HCT116 (cell line): Measurements from ENCODE around the gene SLC11A1. TPM values are rescaled to one million over a fixed set of nuclear protein-coding genes. Genes with fewer than 3 reads are reported as not detected.

Experiments used
- ATAC-seq: fragments of 200-7000 bp; cut with Tn5 transposase; 2 replicates; pipeline ENCODE4 v1.9.1; 2020; ENCODE audit warnings: mild to moderate bottlenecking, moderate library complexity
- BruUV-seq: library from RNA; stranded (reverse); fragments of 400-500 nt; replicated peaks from 2 replicates; lab custom pipeline; 2021; lab: Mats Ljungman, UMichigan
- CTCF ChIA-PET: fragments of 300-600 bp; sonication (Branson Sonifier 250); formaldehyde crosslinking; loops from one replicate; lab custom pipeline; 2021; ENCODE audit warnings: antibody characterized with exemption; lab: Charles Lee
- POLR2A ChIA-PET: fragments of 300-600, 350-600 bp; sonication (Branson Sonifier 250); formaldehyde crosslinking; loops from one replicate; lab custom pipeline; 2021; ENCODE audit warnings: antibody characterized with exemption; lab: Charles Lee
- RAD21 ChIA-PET, 2 experiments: fragments of 300-600 bp; sonication (Branson Sonifier 250); formaldehyde crosslinking; loops; one replicate each; lab custom pipeline; 2023; ENCODE audit warnings: low total read pairs in 2 of 2; ENCODE audit not compliant: uncharacterized antibody in 2 of 2, unreplicated experiment in 2 of 2, low non-redundant PET in 1 of 2; lab: Charles Lee
- DNase-seq: peaks from one replicate; pipeline ENCODE4 v3.0.0-alpha.2; 2010; ENCODE audit warnings: low read depth, low spot score
- H2AFZ ChIP-seq: fragments of 200-600 bp; shearing (Covaris generic), sonication (generic); 2 replicates; pipeline ENCODE4 v1.6.1; 2017; ENCODE audit warnings: low read depth, mixed run types, mixed read lengths, antibody characterized with exemption, low read length; ENCODE audit not compliant: poor library complexity, severe bottlenecking
- H3K27ac ChIP-seq: 2 replicates; pipeline ENCODE4 v1.5.1; 2012; ENCODE audit warnings: low read depth, low read length
- H3K27me3 ChIP-seq: fragments of 200-600 bp; sonication (generic); 2 replicates; pipeline ENCODE4 v1.6.1; 2016; ENCODE audit warnings: mixed run types, low read length, mixed read lengths; ENCODE audit not compliant: insufficient read depth
- H3K36me3 ChIP-seq, 2 experiments: fragments of 200-500 bp in 1 of 2; fragments of 200-600 bp in 1 of 2; sonication (Bioruptor generic) in 1 of 2; sonication (generic) in 1 of 2; 2 replicates each; pipeline versions ENCODE4 v1.5.1 to v1.6.1; 2014 to 2016; ENCODE audit warnings: low read length in 2 of 2, inconsistent platforms in 1 of 2, mixed read lengths in 1 of 2, mixed run types in 1 of 2; ENCODE audit not compliant: insufficient read depth in 2 of 2, control insufficient read depth in 1 of 2
- H3K4me1 ChIP-seq, 2 experiments: fragments of 200-600 bp in 1 of 2; sonication (generic) in 1 of 2; 2 replicates each; pipeline versions ENCODE4 v1.5.1 to v1.6.1; 2012 to 2017; ENCODE audit warnings: low read length in 2 of 2, inconsistent platforms in 1 of 2, mild to moderate bottlenecking in 1 of 2, mixed read lengths in 1 of 2, mixed run types in 1 of 2, moderate library complexity in 1 of 2; ENCODE audit not compliant: insufficient read depth in 2 of 2, control insufficient read depth in 1 of 2
- H3K4me2 ChIP-seq: fragments of 200-600 bp; sonication (generic); 2 replicates; pipeline ENCODE4 v1.6.1; 2017; ENCODE audit warnings: mixed run types, low read length, mixed read lengths
- H3K4me3 ChIP-seq, 2 experiments: fragments of 200-600 bp in 1 of 2; sonication (generic) in 1 of 2; replicated peaks in 1 of 2; 2 replicates each; pipeline ENCODE4 v1.5.1; 2011 to 2016; ENCODE audit warnings: low read length in 2 of 2, control low read depth in 1 of 2, low read depth in 1 of 2, mild to moderate bottlenecking in 1 of 2, mixed read lengths in 1 of 2, mixed run types in 1 of 2
- H3K79me2 ChIP-seq: fragments of 200-600 bp; sonication (generic); 2 replicates; pipeline ENCODE4 v1.6.1; 2017; ENCODE audit warnings: mild to moderate bottlenecking, mixed run types, low read length, moderate library complexity, mixed read lengths; ENCODE audit not compliant: insufficient read depth
- H3K9ac ChIP-seq: fragments of 200-600 bp; sonication (generic); 2 replicates; pipeline ENCODE4 v1.6.1; 2016; ENCODE audit warnings: low read length, mixed read lengths
- H3K9me2 ChIP-seq: fragments of 200-600 bp; sonication (generic), shearing (Covaris generic); 2 replicates; pipeline ENCODE4 v1.6.1; 2017; ENCODE audit warnings: mixed run types, mild to moderate bottlenecking, moderate library complexity; ENCODE audit not compliant: insufficient read depth
- H3K9me3 ChIP-seq, 2 experiments: fragments of 200-500 bp in 1 of 2; fragments of 200-600 bp in 1 of 2; sonication (Bioruptor generic) in 1 of 2; sonication (generic) in 1 of 2; 2 replicates each; pipeline ENCODE4 v1.6.1; 2014 to 2017; ENCODE audit warnings: low read length in 2 of 2, mixed read lengths in 2 of 2, inconsistent platforms in 1 of 2, low read depth in 1 of 2, mild to moderate bottlenecking in 1 of 2, mixed run types in 1 of 2, moderate library complexity in 1 of 2; ENCODE audit not compliant: control insufficient read depth in 1 of 2, insufficient read depth in 1 of 2
- H4K20me1 ChIP-seq: fragments of 200-600 bp; sonication (generic), shearing (Covaris generic); 2 replicates; pipeline ENCODE4 v1.6.1; 2017; ENCODE audit warnings: mixed run types, mild to moderate bottlenecking, moderate library complexity; ENCODE audit not compliant: insufficient read depth
- ATF3 ChIP-seq: IDR thresholded peaks from 2 replicates; pipeline ENCODE4 v1.6.1; 2012
- CBX3 ChIP-seq: IDR thresholded peaks from 2 replicates; pipeline ENCODE4 v1.6.1; 2012; ENCODE audit warnings: low read depth
- CEBPB ChIP-seq: IDR thresholded peaks from 2 replicates; pipeline ENCODE4 v1.6.1; 2012; ENCODE audit warnings: low read depth
- CTCF ChIP-seq, 3 experiments: fragments of 200-600 bp in 1 of 3; sonication (generic) in 1 of 3; IDR thresholded peaks in 2 of 3; conservative IDR thresholded peaks in 1 of 3; 2 replicates each; pipeline ENCODE4 v1.5.1; 2012 to 2017; ENCODE audit warnings: low read depth in 2 of 3, low read length in 2 of 3, antibody characterized with exemption in 1 of 3, borderline replicate concordance in 1 of 3, control low read depth in 1 of 3, mild to moderate bottlenecking in 1 of 3, mixed read lengths in 1 of 3, mixed run types in 1 of 3, moderate library complexity in 1 of 3; ENCODE audit not compliant: insufficient read depth in 1 of 3
- EGR1 ChIP-seq: IDR thresholded peaks from 2 replicates; pipeline ENCODE4 v1.6.1; 2012; ENCODE audit warnings: low read depth
- ELF1 ChIP-seq: IDR thresholded peaks from 2 replicates; pipeline ENCODE4 v1.6.1; 2012; ENCODE audit warnings: low read depth, borderline replicate concordance
- EZH2 ChIP-seq: fragments of 200-600 bp; sonication (generic); IDR thresholded peaks from 2 replicates; pipeline ENCODE4 v1.6.1; 2017; ENCODE audit warnings: antibody characterized with exemption, mixed run types
- FOSL1 ChIP-seq: IDR thresholded peaks from 2 replicates; pipeline ENCODE4 v1.6.1; 2012; ENCODE audit warnings: low read depth
- JUND ChIP-seq: IDR thresholded peaks from 2 replicates; pipeline ENCODE4 v1.6.1; 2012
- MAX ChIP-seq: IDR thresholded peaks from 2 replicates; pipeline ENCODE4 v1.6.1; 2012
- POLR2A ChIP-seq: IDR thresholded peaks from 2 replicates; pipeline ENCODE4 v1.7.0; 2011; ENCODE audit warnings: borderline replicate concordance; ENCODE audit not compliant: insufficient read depth, insufficient read length; ENCODE audit errors: extremely low read depth
- POLR2AphosphoS5 ChIP-seq: IDR thresholded peaks from 2 replicates; pipeline ENCODE4 v1.6.1; 2011; ENCODE audit warnings: mild to moderate bottlenecking, low read depth, low read length, moderate library complexity
- SIN3A ChIP-seq: IDR thresholded peaks from 2 replicates; pipeline ENCODE4 v1.6.1; 2012; ENCODE audit warnings: low read depth
- SP1 ChIP-seq: IDR thresholded peaks from 2 replicates; pipeline ENCODE4 v1.6.1; 2012; ENCODE audit warnings: low read depth
- SRF ChIP-seq: IDR thresholded peaks from 2 replicates; pipeline ENCODE4 v1.6.1; 2012; ENCODE audit warnings: low read depth
- TCF7L2 ChIP-seq: IDR thresholded peaks from 2 replicates; pipeline ENCODE4 v1.7.0; 2011; ENCODE audit warnings: borderline replicate concordance, inconsistent platforms; ENCODE audit not compliant: insufficient read depth, insufficient read length; ENCODE audit errors: extremely low read depth
- YY1 ChIP-seq: IDR thresholded peaks from 2 replicates; pipeline ENCODE4 v1.6.1; 2011; ENCODE audit warnings: low read length, low read depth, moderate library complexity, mild to moderate bottlenecking; ENCODE audit not compliant: insufficient replicate concordance; ENCODE audit errors: extremely low read depth
- ZBTB33 ChIP-seq: IDR thresholded peaks from 2 replicates; pipeline ENCODE4 v1.6.1; 2011; ENCODE audit warnings: mild to moderate bottlenecking, low read length, moderate library complexity; ENCODE audit not compliant: insufficient replicate concordance; ENCODE audit errors: extremely low read depth
- ZFX ChIP-seq: fragments of 450-650 bp; IDR thresholded peaks from 2 replicates; pipeline ENCODE4 v1.6.1; 2017
- ZNF274 ChIP-seq: fragments of 200-500 bp; sonication (Bioruptor generic); IDR thresholded peaks from 2 replicates; pipeline ENCODE4 v1.6.1; 2014; ENCODE audit warnings: mild to moderate bottlenecking, low read depth, low read length, inconsistent platforms
- intact Hi-C: fragments of 100-400 bp; cut with micrococcal nuclease; formaldehyde crosslinking; loops from 2 replicates; pipeline ENCODE4 v1.10.0; 2022
- total RNA-seq: library from RNA; stranded (reverse); gene quantifications from one replicate; pipeline ENCODE4 v1.2.1, GENCODE V29; 2021; ENCODE audit not compliant: unreplicated experiment

Gene SLC11A1
- total RNA-seq, 1 experiment from 2014 or later: 0.42 TPM

- intact Hi-C loops: no loop called here
- no peak for DNase-seq
- ChIA-PET POLR2A (no interaction called here), CTCF (no interaction called here), RAD21 (no interaction called here)
- Histone ChIP-seq H3K27me3 (no peaks in the 10 kb centered on the region), H3K9ac (no peak overlapping the region), H3K4me3 (no peak overlapping the region)
- TF ChIP-seq ATF3 (no peak), CEBPB (no peak), POLR2A (no peak), SIN3A (no peak), CBX3 (no peak), POLR2AphosphoS5 (no peak)
- TF ChIP-seq, all 23 proteins: peak for 0
- Histone ChIP-seq H3K4me2 (no peak overlapping the region), H4K20me1 (no peaks in the 10 kb centered on the region), H3K36me3 (no peaks in the 10 kb centered on the region), H2AFZ (no peak overlapping the region), H3K4me1 (no peaks in the 10 kb centered on the region), H3K79me2 (no peaks in the 10 kb centered on the region), H3K9me2 (no peaks in the 10 kb centered on the region), H3K9me3 (no peaks in the 10 kb centered on the region), H3K27ac (no peak overlapping the region)
- ATAC-seq: no peak
- no TSS peak for BruUV-seq
Observed at GRCh38 chr2:218374795-218375194, 7.3 kb upstream of the SLC11A1 start.

GRCh38 chr2:218375212-218375611, 6.9 kb upstream of the SLC11A1 start:
- Histone ChIP-seq H3K36me3 (no peaks in the 10 kb centered on the region), H2AFZ (no peak overlapping the region), H3K27me3 (no peaks in the 10 kb centered on the region), H3K9ac (no peak overlapping the region), H3K4me3 (no peak overlapping the region), H3K4me2 (no peak overlapping the region), H3K9me3 (no peaks in the 10 kb centered on the region), H3K9me2 (no peaks in the 10 kb centered on the region), H3K79me2 (no peaks in the 10 kb centered on the region), H3K27ac (no peak overlapping the region), H3K4me1 (no peaks in the 10 kb centered on the region), H4K20me1 (no peaks in the 10 kb centered on the region)
- ATAC-seq: no peak
- ChIA-PET RAD21 (no interaction called here), POLR2A (no interaction called here), CTCF (no interaction called here)
- intact Hi-C loops: no loop called here
- no TSS peak for BruUV-seq
- DNase-seq: no peak
- TF ChIP-seq SIN3A (no peak), MAX (no peak), JUND (no peak), SRF (no peak), ELF1 (no peak), ZFX (no peak), POLR2AphosphoS5 (no peak), FOSL1 (no peak), EGR1 (no peak), POLR2A (no peak), ZBTB33 (no peak), CTCF (IDR thresholded peaks at IDR 0.05 in 2 of 3, conservative IDR thresholded peaks at IDR 0.05 in 1 of 3; ENCODE audit: borderline replicate concordance in 1 of 3, insufficient read depth in 1 of 3, low read depth in 2 of 3, low read length in 2 of 3) (no peak), EZH2 (no peak), ZNF274 (no peak), YY1 (no peak), SP1 (no peak), TCF7L2 (no peak)
